SK-N-SH (cell line): Measurements from ENCODE around the gene MACROD2.

Source experiments
- CTCF ChIP-seq: fragments of 200-600 bp; sonication (generic); IDR thresholded peaks from 2 replicates; pipeline ENCODE4 v1.6.1; 2017; ENCODE audit warnings: antibody characterized with exemption, mild to moderate bottlenecking, moderate library complexity
- EP300 ChIP-seq, 2 experiments: IDR thresholded peaks; 2 replicates each; pipeline versions ENCODE4 v1.4.0 to v1.6.1; 2012; ENCODE audit warnings: borderline replicate concordance in 1 of 2, low read depth in 1 of 2, low read length in 1 of 2
- IRF3 ChIP-seq: fragments of 150-350 bp; IDR thresholded peaks from 2 replicates; pipeline ENCODE4 v1.6.1; 2016; ENCODE audit warnings: mild to moderate bottlenecking, low read depth, low read length
- JUND ChIP-seq: IDR thresholded peaks from 2 replicates; pipeline ENCODE4 v1.4.0; 2012
- MXI1 ChIP-seq: IDR thresholded peaks from 2 replicates; pipeline ENCODE4 v1.6.1; 2012; ENCODE audit warnings: mild to moderate bottlenecking, low read depth, low read length, improper control_type of control experiment
- POLR2AphosphoS5 ChIP-seq: IDR thresholded peaks from 2 replicates; pipeline ENCODE4 v1.6.1; 2012; ENCODE audit warnings: low read depth, low read length
- REST ChIP-seq: IDR thresholded peaks from 2 replicates; pipeline ENCODE4 v1.6.1; 2012; ENCODE audit warnings: mild to moderate bottlenecking, low read depth, low read length, moderate library complexity
- RFX5 ChIP-seq: IDR thresholded peaks from 2 replicates; pipeline ENCODE4 v1.6.1; 2012; ENCODE audit warnings: mild to moderate bottlenecking, improper control_type of control experiment, low read length
- SMC3 ChIP-seq: IDR thresholded peaks from 2 replicates; pipeline ENCODE4 v1.6.1; 2012; ENCODE audit warnings: low read depth, low read length, improper control_type of control experiment
- TAF1 ChIP-seq: IDR thresholded peaks from 2 replicates; pipeline ENCODE4 v1.6.1; 2012; ENCODE audit warnings: low read depth, mild to moderate bottlenecking, low read length, moderate library complexity, borderline replicate concordance
- TCF12 ChIP-seq: IDR thresholded peaks from 2 replicates; pipeline ENCODE4 v1.4.0; 2012

- no peak for TF ChIP-seq TAF1
- TF ChIP-seq CTCF, result no peak
- no peak for TF ChIP-seq MXI1
- TF ChIP-seq REST, result no peak
- TF ChIP-seq RFX5, result no peak
- TF ChIP-seq TCF12, result no peak
- TF ChIP-seq POLR2AphosphoS5, result no peak
- TF ChIP-seq SMC3, result no peak
- no peak for TF ChIP-seq JUND
- TF ChIP-seq EP300 (IDR thresholded peaks at IDR 0.05; ENCODE audit: borderline replicate concordance in 1 of 2, low read depth in 1 of 2, low read length in 1 of 2), result no peak
- no peak for TF ChIP-seq IRF3
Observed at GRCh38 chr20:15866916-15867730, 1871.8 kb downstream of the MACROD2 start.
